Bronchial smooth muscle cell (primary cell): ENCODE data around the gene ZNF442. TPM values are rescaled to one million over a fixed set of nuclear protein-coding genes. Genes with fewer than 3 reads are reported as not detected.

ENCODE experiments used
- total RNA-seq: library from RNA; depleted of rRNA; stranded (reverse); fragments of >200 nt; gene quantifications from 2 replicates; pipeline ENCODE4 v1.2.1, GENCODE V29; 2014

The ZNF442 gene
- total RNA-seq = 3.8 and 4.3 TPM in 2 replicates

GRCh38 chr19:12365236-12366162, at the start of gene ZNF442:
Gene ZNF442, minus strand, starts transcription at chr19:12365683. Its CDS starts 2,052 bp downstream, at chr19:12363631.

GRCh38 chr19:12400633-12401502, 35.4 kb upstream of the ZNF442 start, which contains the start of gene ZNF799:
Gene ZNF799, minus strand, starts transcription at chr19:12401271. Its CDS starts 201 bp downstream, at chr19:12401070.

GRCh38 chr19:12333162-12334159, 32.0 kb downstream of the ZNF442 start, which contains the start of gene ZNF563:
Gene ZNF563, minus strand, starts transcription at chr19:12333633. Its CDS starts 151 bp downstream, at chr19:12333482.

Other genes starting within 250 kb of the ZNF442 start
- gene ZNF20, start 225.3 kb downstream of the ZNF442 start, total RNA-seq = 3.8 and 4.4 TPM in 2 replicates
- gene ZNF625, start 208.9 kb downstream of the ZNF442 start, total RNA-seq = 6.7 and 8.8 TPM in 2 replicates
- gene ZNF136, start 202.6 kb downstream of the ZNF442 start, total RNA-seq = 5.5 and 6.3 TPM in 2 replicates
- 10.2 and 11.0 TPM in 2 replicates for gene ZNF44, start 70.8 kb downstream of the ZNF442 start, total RNA-seq
- 5.2 and 5.4 TPM in 2 replicates for gene ZNF563, start 32.0 kb downstream of the ZNF442 start, total RNA-seq
- gene ZNF799, start 35.6 kb upstream of the ZNF442 start, total RNA-seq = 1.7 and 1.9 TPM in 2 replicates
- gene ZNF443, start 75.3 kb upstream of the ZNF442 start, total RNA-seq = 2.4 and 2.6 TPM in 2 replicates
- 3.2 and 3.8 TPM in 2 replicates for gene ZNF709, start 119.1 kb upstream of the ZNF442 start, total RNA-seq
- gene ZNF564, start 185.8 kb upstream of the ZNF442 start, total RNA-seq = 7.6 and 8.2 TPM in 2 replicates
- gene ZNF490, start 245.1 kb upstream of the ZNF442 start, total RNA-seq = 6.7 and 7.4 TPM in 2 replicates
- gene ZNF791, start 245.2 kb upstream of the ZNF442 start, total RNA-seq = 8.8 and 11.8 TPM in 2 replicates